NB4 (cell line): ENCODE results near the gene PATJ.

Experiments used
- DNase-seq: peaks from one replicate; pipeline ENCODE4 v3.0.0; 2010; ENCODE audit warnings: low read depth
- H3K4me3 ChIP-seq: one replicate; pipeline ENCODE4 v1.5.1; 2011; ENCODE audit warnings: mild to moderate bottlenecking, low read depth, low read length, moderate library complexity
- CTCF ChIP-seq: IDR thresholded peaks from one replicate; pipeline ENCODE4 v1.5.1; 2012; ENCODE audit warnings: low read depth, low read length
- MAX ChIP-seq: IDR thresholded peaks from 2 replicates; pipeline ENCODE4 v1.6.1; 2011; ENCODE audit warnings: low read depth, low read length
- MYC ChIP-seq: IDR thresholded peaks from 2 replicates; pipeline ENCODE4 v1.6.1; 2011; ENCODE audit warnings: low read depth, low read length
- POLR2A ChIP-seq: IDR thresholded peaks from 2 replicates; pipeline ENCODE4 v1.6.1; 2011; ENCODE audit warnings: mild to moderate bottlenecking; ENCODE audit not compliant: insufficient read length; ENCODE audit errors: extremely low read depth

The PATJ gene

DNA sequence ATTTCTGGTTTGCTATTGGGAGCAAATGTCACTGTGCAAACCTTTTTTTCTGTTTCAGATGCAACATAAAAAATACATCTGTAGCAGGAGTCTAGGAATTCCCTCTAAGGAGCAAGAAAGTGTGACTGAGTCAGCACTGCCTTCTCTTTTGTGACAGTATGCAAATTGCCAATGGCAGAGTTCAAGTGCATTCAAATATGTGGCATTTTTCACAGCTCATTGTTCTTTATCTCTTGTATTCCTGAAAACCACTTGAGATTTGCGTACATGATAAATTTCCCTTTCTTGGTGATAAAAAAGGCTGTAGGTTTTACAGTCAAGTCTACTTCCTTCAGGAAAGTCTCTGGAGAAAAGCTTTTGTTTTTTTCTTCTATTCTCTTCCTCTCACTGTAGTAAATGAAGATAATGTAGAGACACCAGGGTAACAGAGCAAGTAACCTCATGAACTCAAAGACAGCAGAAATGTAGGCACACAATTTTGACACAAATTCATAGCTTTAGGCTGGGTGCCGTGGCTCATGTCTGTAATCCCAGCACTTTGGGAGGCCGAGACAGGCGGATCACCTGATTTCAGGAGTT, 322.6 kb downstream of the PATJ start:
- no peak overlapping the region for H3K4me3 ChIP-seq
- no peak for TF ChIP-seq CTCF
- TF ChIP-seq POLR2A: no peak
- no peak for TF ChIP-seq MYC
- no peak for TF ChIP-seq MAX
- DNase-seq: no peak

- TF ChIP-seq MAX (no peak), MYC (no peak), CTCF (no peak), POLR2A (no peak)
- DNase-seq: no peak
Observed at GRCh38 chr1:62066713-62067112, 324.4 kb downstream of the PATJ start.

DNA sequence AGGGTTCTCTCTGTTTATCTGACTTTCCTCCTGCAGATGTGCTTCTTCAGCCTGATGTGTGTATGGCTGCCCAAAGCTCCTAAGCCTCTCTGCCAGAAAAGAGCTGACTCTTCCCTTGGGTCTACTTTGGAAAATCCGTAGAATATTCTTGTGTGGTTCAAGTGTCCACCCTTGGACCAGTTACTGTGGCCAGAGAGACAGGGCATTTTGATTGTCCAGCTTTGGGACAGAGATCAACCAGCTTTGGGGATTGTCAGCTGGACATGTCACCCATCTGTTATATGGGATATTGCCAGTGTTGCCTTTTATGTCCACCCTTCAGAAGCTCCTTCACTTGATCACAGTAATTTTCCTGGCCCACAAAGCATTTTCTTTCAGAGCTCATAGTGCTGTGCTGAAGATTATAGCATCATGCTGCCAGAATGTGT, 326.1 kb downstream of the PATJ start:
- no peak for DNase-seq
- TF ChIP-seq MAX: no peak
- no peak for TF ChIP-seq POLR2A
- no peak for TF ChIP-seq CTCF
- TF ChIP-seq MYC: no peak
- no peak overlapping the region for H3K4me3 ChIP-seq

More at GRCh38 chr1:62066713-62067112, 324.4 kb downstream of the PATJ start:
- H3K4me3 ChIP-seq: no peak overlapping the region

GRCh38 chr1:62068978-62069377, 326.7 kb downstream of the PATJ start:
- no peak overlapping the region for H3K4me3 ChIP-seq
- TF ChIP-seq CTCF: no peak
- no peak for TF ChIP-seq MYC
- TF ChIP-seq MAX: no peak
- TF ChIP-seq POLR2A: no peak
- DNase-seq: no peak

DNA sequence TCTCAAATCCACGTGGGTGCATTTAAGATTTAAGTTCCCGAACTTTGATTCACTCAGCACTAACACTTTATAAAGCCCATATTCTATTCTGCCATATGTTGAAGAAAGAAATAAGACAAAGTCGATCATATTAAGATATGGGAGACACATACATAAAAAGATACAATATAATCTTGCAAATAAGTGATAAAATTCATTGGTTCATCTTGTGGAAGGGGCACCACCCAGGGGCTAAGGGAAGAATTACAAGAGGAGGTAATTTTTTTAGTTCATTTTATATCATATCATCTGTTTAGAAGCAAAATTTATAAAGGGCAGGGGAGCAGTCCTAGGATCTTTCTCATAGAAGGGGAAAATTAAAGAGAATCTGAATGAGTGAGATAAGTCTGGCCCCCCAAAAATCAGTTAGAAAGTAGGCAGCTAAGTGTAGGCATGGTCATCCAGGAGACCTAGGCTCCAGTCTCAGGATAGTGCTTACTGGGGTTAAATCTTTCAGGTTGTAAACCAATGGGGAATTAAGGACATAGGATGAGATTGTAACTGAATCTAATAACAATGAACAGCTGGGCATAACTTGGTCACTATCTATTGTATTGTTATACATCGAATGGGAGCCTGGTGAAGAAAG, 328.2 kb downstream of the PATJ start:
- TF ChIP-seq POLR2A (no peak), CTCF (peak; percentile 39)
- no peak overlapping the region for H3K4me3 ChIP-seq
- DNase-seq: peak; percentile 2
